Neural progenitor cell (in vitro differentiated cells): Measurements from ENCODE around the gene RCAN3.

ENCODE experiments used
- EZH2phosphoT487 ChIP-seq: fragments of 200-600 bp; sonication (generic); IDR thresholded peaks from 2 replicates; pipeline ENCODE4 v1.6.1; 2017; ENCODE audit warnings: antibody characterized with exemption
- TF ChIP-seq, protein P1 (sequence below): fragments of 200-600 bp; sonication (generic); IDR thresholded peaks from 2 replicates; pipeline ENCODE4 v1.5.1; 2017; ENCODE audit warnings: antibody characterized with exemption, mild to moderate bottlenecking

DNA sequence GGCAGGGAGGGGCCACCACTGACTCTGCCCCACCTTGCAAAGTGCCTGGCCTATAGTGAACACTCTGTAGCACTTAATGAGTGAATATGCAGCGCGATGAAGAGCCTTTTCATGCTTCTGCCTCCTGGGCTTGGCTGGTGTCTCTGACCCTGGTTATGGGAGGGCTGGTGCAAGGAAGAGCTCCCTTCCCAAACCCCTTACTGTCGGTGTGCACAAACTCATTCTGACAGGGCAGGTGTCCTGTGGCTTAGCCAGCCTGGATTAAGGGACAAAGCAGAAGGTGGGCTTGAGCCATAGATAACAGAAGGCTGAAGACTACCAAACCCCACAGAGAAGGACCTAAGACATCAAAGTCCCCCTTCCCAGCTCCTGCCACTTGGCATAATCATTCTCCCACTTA is 51.3 kb downstream of the RCAN3 start:
- TF ChIP-seq, protein P1, sequence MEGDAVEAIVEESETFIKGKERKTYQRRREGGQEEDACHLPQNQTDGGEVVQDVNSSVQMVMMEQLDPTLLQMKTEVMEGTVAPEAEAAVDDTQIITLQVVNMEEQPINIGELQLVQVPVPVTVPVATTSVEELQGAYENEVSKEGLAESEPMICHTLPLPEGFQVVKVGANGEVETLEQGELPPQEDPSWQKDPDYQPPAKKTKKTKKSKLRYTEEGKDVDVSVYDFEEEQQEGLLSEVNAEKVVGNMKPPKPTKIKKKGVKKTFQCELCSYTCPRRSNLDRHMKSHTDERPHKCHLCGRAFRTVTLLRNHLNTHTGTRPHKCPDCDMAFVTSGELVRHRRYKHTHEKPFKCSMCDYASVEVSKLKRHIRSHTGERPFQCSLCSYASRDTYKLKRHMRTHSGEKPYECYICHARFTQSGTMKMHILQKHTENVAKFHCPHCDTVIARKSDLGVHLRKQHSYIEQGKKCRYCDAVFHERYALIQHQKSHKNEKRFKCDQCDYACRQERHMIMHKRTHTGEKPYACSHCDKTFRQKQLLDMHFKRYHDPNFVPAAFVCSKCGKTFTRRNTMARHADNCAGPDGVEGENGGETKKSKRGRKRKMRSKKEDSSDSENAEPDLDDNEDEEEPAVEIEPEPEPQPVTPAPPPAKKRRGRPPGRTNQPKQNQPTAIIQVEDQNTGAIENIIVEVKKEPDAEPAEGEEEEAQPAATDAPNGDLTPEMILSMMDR: no peak
- no peak for TF ChIP-seq EZH2phosphoT487
